Measurements from ENCODE around the gene LRMDA.

The LRMDA gene

DNA sequence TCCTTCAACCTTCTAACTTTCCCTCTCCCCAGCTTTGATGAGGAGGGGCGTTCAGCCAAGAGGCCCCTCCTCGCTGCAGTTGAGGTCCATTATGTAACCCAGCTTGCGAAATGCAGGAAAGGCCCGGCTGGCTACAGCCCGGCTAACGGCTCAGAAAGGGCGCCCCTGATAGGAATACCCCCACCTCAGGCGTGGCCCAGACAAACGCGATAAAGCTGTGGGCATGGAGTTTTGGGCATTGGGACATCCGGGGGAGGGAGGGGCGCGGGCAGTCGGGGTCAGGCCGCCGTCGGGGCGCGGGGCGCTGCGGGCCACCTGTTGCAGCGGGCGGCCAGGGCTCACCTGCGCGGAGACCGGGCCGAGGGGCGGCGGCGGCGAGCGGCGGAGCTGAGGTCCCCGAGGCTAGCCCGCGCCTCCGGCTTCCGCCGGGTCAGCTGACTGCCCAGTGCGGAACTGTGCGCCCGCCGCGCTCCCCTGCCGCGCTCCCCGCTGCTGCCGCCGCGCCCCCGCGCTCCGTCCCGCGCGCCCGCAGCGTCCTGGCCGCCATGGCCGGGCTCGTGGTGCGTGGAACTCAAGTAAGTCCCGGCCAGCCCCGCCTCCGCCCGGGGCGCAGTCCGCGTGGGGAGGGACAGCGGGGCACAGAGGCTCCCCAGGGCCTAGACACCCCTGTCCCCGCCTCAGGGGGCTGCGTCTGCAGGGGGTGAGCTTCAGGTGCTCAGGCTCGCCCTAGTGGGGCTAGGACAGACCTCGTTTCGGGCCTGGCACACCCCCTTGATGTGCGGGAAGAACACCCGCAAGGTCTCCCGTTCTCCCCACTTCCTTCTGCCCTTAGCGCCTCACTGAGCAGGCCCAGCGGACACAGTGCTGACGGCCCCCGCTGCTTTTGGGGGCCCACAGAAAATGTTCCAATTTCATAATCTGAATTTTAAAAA, at the start of gene LRMDA:
Gene LRMDA, plus strand, starts transcription at position 445 of the 932 bp plus-strand sequence.
- no peak for DNase-seq

DNA sequence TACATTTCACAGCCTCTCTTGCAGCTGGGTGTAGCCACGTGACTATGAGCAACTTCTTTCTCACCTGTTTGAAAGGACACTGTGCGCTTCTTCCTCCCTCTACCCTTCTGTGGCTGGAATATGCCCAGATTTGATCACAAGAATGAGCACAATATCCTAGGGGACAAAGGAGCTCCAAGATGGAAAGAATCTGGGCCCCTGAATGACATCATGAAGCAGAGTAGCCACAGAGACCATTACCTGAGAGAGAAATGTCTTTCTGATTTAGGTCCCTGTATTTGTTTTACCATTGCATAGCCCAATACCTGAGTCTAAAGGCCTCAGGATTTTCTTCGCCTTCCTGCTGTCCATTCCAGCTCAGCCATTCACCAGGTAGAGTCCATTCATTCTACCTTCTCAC, 45.3 kb upstream of the LRMDA start:
- no peak for DNase-seq

DNA sequence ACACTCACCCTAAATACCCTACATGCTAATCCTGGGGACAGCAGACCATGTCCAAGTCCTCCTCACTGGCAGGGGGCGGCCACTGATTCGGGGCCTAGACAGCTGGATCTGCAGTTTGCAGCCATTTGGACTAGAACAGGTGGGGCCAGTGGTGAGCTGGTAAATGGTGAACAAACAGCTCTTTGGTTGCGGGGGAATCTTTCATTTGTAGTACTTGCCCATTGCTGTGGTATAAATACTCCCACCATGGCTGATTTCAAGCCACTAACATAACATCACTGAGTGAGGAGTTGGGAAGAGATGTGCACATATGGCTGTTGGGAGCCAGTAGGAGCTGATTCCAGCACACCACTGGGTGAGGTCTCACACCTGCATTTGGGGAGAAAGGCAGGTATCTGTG, 43.3 kb upstream of the LRMDA start:
- no peak for DNase-seq

- no peak for DNase-seq
Measured at GRCh38 chr10:75390178-75390577, 41.2 kb upstream of the LRMDA start.

- no peak for DNase-seq
Measured at GRCh38 chr10:75392271-75392670, 39.2 kb upstream of the LRMDA start.

- DNase-seq = no peak
Measured at GRCh38 chr10:75392744-75393143, 38.7 kb upstream of the LRMDA start.

DNA sequence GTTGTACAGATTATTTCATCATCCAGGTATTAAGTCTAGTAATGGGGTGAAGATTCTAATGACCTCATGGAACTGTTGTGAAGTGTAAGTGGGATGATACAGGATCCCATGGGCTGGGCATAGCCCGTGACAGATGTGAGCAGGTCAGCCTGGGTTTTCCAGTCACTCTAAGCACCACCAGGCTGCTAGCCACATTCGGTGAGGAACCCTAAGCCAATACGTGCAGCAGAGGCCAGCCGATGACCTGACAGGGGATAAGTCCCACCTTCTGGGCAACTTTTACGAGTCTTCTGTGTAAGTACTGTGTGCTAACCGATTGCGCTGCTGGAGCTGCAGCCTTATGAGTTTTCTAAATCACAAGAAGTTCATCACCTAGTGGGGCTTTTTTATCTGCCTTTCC, 37.2 kb upstream of the LRMDA start:
- no peak for DNase-seq

- no peak for DNase-seq
Measured at GRCh38 chr10:75395066-75395931, 36.1 kb upstream of the LRMDA start.

- DNase-seq = no peak
Measured at GRCh38 chr10:75395932-75396630, 35.3 kb upstream of the LRMDA start.

GRCh38 chr10:75396631-75397495, 34.6 kb upstream of the LRMDA start:
- no peak for DNase-seq

DNA sequence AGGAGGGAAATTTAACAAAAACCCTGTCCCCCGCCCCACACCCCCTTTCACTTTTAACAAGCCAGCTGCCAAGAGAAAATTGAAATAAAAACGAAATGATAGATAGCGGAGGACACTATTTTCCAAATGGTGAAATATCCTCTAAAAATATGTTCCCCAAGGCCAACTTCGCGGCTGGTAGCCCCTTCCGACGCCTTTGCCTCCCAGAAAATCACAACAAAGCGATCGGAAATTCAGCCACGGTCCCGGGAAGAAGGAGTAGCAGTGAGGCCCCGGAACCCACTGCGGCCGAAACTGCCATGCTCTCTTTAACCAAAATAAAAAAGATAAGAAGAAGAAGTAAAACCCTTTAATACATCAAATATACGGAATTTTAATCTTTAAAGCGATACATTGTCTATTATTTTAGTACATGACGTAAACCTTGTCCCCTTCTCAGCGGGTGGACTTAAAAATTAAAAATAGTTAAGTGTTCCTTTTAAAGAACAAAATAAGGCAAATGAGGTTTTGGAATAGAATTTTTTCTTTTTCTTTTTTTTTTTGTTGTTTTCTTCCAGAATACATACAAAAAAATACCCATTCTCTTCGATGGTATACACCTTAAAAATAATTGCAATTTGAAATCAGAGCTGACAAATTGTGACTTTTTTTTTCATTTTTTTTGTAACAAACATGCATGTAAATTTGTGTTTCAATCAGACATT, 33.8 kb upstream of the LRMDA start:
- no peak for DNase-seq

DNA sequence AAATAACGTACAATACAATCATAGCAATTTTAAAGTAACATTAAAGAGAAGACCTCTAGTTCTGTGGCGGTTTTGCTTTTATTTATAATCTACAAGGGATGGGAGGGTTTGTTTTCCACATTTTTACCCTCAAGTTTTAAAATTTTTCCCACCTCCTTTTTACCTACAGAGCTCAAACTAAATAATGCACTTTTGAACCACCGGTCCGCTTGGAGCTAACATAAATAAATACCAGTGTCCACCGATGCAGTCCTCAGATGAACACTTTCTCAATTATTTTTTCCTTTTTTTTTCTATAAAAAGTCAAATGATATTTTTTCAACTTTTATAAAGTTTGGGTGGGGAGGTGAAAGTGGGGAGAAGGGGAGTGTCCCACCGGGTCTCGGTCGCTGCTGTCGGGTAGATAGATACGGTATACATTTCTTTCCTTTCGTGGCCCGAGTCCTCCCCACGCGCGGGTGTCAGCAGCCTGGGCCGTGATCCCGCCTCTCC, 33.2 kb upstream of the LRMDA start:
- no peak for DNase-seq

DNA sequence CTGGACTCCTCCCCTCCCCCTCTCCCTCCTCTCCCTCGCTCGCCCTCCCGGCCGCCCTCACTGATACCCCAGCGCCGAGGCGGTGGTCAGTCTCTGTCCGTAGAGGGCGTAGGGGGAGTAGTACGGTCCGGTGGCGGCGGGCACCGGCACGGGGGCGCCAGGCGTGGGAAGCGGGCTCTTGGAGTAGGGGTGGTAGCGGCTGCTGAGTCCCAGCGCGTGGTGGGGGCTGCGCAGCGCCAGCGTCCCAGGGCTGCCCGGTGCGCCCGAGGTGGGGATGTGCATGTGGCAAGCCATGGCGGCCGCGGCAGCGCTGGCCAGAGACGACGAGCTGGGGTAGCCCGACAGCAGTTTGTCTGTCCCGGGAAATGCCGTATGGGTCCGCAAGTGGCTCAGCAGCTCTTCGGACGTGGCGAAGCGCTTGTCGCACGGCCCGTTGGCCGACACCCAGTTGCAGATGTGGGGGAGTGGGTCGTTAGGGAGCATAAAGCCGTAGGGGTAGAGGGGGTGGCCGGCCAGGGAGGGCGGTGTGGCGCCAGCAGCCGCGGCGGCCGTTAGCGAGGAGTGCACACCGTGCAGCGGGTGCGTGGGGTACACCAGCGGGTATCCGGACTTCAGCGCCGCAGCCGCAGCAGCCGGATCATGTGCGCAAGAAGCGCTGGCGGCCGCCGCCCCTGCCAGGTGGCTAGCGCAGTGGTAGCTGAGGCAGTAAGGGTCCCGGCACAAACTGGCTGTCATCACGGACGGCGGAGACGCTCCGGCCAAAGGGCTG, 32.5 kb upstream of the LRMDA start:
- DNase-seq = no peak

GRCh38 chr10:75399461-75400162, 31.8 kb upstream of the LRMDA start:
- no peak for DNase-seq

GRCh38 chr10:75400163-75400770, 31.2 kb upstream of the LRMDA start:
- DNase-seq = no peak

- DNase-seq = no peak
Measured at GRCh38 chr10:75400771-75401568, 30.5 kb upstream of the LRMDA start.

DNA sequence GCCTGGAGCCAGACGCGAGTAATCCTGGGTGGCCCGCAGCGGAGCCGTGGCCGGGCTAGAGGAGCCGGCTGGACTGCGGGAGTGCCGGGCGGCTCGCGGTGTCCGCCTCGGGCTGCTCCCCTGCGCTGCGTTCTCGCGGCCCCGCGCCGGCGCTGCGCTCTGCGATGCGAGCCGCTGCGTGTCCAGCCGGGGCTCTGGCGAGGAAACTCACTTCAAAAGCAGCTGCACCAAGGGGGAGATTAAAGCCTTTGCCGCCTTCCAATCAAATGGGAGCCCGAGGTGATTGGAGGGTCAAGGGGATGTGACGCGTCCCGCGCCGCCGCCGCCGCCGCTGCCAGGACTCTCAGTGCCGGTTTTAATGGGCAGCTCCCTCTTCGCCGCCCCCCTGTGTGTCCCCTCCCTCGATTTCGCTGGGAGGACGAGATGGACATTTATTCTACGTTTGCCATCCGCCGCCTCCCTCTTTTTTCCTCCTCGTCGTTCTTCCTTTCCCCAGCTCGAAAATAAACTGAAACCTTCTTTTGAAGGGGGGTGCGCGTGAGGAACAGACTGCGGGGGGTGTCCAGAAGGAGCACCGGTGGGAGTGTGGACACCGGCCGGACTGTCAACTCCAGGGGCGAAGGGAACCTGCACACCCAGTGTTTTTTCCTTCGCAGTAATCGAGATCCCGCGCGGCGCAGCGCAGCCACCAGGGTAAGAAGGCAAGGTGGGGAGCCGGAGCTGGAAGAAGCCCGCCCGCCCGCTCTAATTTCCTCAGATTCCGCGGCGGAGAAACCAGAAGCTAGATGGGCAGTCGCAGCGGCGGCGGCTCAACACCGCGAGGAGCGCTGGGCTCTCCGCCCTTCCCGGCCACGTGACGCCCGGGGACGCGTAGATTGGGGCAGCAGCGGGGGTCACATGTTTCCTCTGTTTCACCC, 29.6 kb upstream of the LRMDA start, which contains the start of gene ZNF503:
Gene ZNF503, minus strand, starts transcription at position 196 of the 917 bp plus-strand sequence. CDS start 345 bp downstream, outside the sequence.
- peak; percentile 71 for DNase-seq
